Epithelial cell of esophagus (primary cell): ENCODE results near the gene BMF.

Experiments
- DNase-seq: peaks from one replicate; pipeline ENCODE4 v3.0.0; 2010; ENCODE audit warnings: low read depth
- H3K4me3 ChIP-seq: 2 replicates; pipeline ENCODE4 v1.5.1; 2011; ENCODE audit warnings: mild to moderate bottlenecking, low read length, control low read depth
- TF ChIP-seq, protein P1 (sequence below): IDR thresholded peaks from 2 replicates; pipeline ENCODE4 v1.5.1; 2011; ENCODE audit warnings: low read depth, mild to moderate bottlenecking, low read length, control low read depth, inconsistent platforms; ENCODE audit not compliant: insufficient read depth; ENCODE audit errors: missing control alignments

BMF gene

DNA sequence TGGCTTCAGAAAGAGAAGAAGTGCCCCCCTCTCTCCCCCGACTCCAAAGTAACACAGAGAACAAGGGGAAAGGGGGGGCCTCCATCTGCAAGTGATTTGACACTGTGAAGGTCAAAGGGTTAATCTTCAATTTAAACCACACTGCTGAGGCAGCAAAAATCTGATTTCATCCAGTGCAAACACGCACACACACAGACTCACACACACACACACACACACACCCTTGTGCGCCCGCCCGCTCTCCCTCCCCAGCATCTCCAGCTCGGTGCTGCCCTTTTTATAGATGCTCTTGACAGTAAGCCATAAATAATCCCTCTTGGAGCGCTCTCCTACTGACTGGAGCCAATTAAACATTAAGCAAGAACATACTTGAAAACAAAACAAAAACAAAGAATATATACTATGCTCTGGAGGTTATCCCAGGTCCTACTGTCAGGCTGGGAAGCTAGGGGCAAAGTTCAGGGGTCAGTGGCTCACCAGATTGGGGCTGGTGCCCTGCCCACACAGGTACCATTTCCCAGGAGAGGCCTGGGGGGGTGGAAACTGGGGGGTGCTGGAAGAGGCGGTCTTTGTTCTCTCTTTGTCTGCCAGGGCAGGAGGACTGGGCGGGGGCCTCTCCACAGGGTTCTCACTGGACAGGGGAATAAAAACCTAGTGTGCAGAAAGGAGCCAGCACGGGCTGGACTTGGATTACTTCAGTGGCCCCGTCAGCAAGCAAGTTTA, 16.3 kb downstream of the BMF start:
- no peak for DNase-seq
- no peak overlapping the region for H3K4me3 ChIP-seq
- TF ChIP-seq, protein P1, sequence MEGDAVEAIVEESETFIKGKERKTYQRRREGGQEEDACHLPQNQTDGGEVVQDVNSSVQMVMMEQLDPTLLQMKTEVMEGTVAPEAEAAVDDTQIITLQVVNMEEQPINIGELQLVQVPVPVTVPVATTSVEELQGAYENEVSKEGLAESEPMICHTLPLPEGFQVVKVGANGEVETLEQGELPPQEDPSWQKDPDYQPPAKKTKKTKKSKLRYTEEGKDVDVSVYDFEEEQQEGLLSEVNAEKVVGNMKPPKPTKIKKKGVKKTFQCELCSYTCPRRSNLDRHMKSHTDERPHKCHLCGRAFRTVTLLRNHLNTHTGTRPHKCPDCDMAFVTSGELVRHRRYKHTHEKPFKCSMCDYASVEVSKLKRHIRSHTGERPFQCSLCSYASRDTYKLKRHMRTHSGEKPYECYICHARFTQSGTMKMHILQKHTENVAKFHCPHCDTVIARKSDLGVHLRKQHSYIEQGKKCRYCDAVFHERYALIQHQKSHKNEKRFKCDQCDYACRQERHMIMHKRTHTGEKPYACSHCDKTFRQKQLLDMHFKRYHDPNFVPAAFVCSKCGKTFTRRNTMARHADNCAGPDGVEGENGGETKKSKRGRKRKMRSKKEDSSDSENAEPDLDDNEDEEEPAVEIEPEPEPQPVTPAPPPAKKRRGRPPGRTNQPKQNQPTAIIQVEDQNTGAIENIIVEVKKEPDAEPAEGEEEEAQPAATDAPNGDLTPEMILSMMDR, result no peak

DNA sequence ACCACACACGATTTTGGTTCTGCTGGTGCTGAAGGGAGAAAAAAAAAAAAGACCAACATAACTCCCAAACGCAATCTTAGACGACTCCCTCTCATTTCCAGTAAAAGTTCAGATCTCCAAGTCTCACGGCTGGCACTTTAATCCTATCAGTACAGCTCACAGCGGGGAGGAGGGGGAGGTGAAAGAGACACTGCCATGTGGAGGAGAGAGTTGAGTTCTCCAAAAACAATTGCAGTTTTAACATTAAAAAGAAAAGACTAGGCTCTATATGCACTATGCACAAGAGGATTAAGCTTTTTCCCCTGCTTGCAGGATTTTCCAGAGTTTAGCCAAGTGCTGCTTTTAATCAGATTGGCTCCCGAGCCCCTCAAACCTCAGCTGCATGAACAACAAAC, 16.8 kb downstream of the BMF start:
- TF ChIP-seq, protein P1, result no peak
- no peak for DNase-seq

DNA sequence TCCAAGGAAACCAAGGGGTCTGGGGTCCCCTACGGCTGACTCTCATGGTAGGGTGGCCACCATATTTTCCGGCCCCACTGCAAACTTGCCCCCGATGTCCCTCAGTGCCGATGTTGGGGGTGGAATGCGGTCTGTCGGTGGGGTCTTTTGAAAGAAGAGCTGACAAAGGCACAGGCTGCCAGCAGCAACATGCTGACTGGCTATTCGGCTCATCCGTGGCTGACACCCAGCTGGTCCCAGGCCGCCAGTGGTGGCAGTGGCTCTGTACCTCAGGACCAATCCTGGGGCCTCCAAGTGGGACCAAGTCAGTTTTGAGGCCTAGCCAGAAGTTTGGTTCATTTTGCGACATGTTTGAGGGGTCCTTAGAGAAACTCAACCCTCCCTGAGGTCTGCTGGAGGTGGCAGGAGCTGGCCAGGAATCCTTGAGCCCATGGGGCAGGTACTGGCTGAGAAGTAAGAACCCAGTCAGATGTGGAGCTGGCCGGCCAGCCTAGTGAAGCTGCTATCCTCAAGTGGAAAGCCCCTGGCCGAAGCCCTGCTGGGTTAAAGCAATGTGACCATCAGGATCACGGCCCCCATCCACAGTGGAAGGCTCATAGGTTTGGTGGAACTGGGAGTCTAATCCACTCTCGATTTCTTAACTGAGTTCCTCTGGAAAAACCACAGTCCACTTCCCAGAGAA, 17.8 kb downstream of the BMF start:
- H3K4me3 ChIP-seq, result no peak overlapping the region
- no peak for DNase-seq
- TF ChIP-seq, protein P1, result no peak

More for the DNA sequence above, 16.8 kb downstream of the BMF start:
- no peak overlapping the region for H3K4me3 ChIP-seq

DNA sequence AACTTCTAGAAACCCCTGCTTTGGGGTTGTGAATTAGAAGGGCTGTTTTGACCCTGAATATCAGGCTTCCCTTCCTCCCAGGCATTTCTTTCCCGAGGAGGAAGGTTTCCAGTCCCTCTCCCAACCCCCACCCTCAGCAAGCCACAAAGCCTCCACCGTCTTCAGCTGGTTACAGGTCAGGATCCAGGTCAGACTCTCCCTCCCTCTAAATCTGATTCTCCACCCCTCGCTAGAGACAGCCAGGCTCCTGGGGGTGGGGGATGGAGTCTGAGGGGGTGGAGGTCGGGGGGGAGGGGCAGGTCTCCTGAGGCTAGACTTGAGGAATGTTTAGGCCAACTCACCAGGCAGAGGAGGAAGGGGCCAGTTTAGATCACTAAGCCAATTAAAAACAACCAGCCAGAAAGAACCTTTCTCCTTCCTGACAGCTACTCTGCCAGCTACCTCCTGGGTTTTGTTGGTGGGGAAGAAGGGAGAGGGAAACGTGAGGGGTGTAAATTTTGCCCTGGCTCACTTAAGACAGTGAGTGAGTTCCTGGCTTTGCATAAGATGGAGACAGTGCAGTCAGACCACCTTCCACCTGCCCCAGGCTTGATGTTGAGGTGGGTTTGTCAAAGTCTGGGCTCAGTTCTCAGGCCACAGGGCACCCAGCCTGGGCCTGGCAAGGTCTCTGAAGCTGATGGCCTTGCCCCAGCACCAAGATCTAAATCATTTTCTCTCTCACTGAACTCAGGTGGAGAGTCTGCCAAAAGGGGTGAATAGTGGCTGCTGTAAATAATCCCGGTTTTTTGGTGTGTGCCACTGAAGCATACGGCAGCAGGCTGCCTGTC, 19.5 kb downstream of the BMF start:
- H3K4me3 ChIP-seq, result no peak overlapping the region
- TF ChIP-seq, protein P1, result no peak
- DNase-seq, result no peak

DNA sequence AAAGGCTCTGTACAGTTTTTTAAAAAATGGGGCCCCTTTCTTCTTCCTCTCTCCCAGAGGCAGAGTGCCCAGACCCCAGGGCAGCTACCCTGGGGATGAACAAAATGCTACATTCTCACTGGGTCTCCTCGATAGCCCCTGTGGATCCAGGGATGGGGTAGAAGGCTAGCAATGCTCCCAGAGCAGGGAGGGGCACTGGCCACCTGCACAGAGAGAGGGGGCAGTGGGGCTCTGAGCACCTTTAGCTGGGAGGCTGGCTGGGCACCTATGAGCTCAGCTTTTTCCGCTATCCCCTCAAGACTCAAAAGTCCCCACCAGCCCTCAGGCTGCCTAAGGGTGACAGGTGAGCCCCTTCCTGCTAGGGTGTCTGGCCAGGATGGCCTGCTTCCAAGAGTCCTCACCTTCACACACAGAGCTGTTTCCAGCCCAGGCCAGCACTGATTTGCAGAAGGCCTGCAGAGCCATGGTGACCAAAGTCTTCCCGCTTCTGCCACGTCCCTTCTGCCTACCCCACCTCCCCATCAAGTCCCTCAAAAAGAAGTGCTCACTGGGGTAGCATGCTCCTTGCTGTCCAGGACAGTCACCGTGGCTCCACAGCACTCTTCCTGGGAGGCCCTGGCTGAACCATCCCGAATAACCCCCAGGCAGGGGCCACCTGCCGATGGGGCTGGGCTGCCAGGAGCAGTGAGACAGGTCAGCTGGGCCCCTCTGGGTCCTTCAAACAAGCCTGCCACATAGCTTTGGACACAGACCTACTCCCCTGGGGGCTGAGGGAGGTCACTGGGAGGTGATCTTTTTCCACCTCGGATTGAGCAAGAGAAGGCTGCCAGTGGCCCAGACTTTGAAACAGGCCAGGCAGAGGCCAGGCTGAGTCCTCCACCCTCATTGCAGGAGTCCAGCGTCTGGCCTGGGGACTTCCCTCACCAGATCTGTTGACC, 20.4 kb downstream of the BMF start:
- no peak for DNase-seq
- no peak overlapping the region for H3K4me3 ChIP-seq
- TF ChIP-seq, protein P1, result no peak
